Panc1 (cell line): ENCODE results near the gene TMEM165. TPM values are rescaled to one million over a fixed set of nuclear protein-coding genes. Genes with fewer than 3 reads are reported as not detected.

Experiments used
- ATAC-seq: fragments of 200-7000 bp; cut with Tn5 transposase; 2 replicates; pipeline ENCODE4 v1.9.1; 2020; ENCODE audit warnings: mild to moderate bottlenecking, moderate library complexity
- BruUV-seq: library from RNA; stranded (reverse); fragments of 400-500 nt; replicated peaks from 2 replicates; lab custom pipeline; 2021; lab: Mats Ljungman, UMichigan
- CTCF ChIA-PET: fragments of 300-600 bp; sonication (Branson Sonifier 250); formaldehyde crosslinking; loops from one replicate; lab custom pipeline; 2022; ENCODE audit warnings: antibody characterized with exemption; lab: Charles Lee
- POLR2A ChIA-PET: fragments of 300-600 bp; sonication (Branson Sonifier 250); formaldehyde crosslinking; loops from one replicate; lab custom pipeline; 2022; ENCODE audit warnings: antibody characterized with exemption; lab: Charles Lee
- DNase-seq: peaks from one replicate; pipeline ENCODE4 v3.0.0-alpha.2; 2010; ENCODE audit warnings: low read depth, low spot score
- H3K27ac ChIP-seq: 2 replicates; pipeline ENCODE4 v1.5.1; 2011; ENCODE audit warnings: mild to moderate bottlenecking, low read length, inconsistent platforms
- H3K27me3 ChIP-seq: fragments of 200-500 bp; sonication (Bioruptor generic); 2 replicates; pipeline ENCODE4 v1.6.0; 2014; ENCODE audit warnings: low read length, inconsistent platforms; ENCODE audit not compliant: control insufficient read depth, insufficient read depth
- H3K36me3 ChIP-seq: fragments of 200-500 bp; sonication (Bioruptor generic); 2 replicates; pipeline ENCODE4 v1.5.1; 2014; ENCODE audit warnings: inconsistent platforms, mild to moderate bottlenecking, low read length, moderate library complexity; ENCODE audit not compliant: control insufficient read depth, insufficient read depth
- H3K4me1 ChIP-seq: 2 replicates; pipeline ENCODE4 v1.5.1; 2011; ENCODE audit warnings: inconsistent platforms, mild to moderate bottlenecking, low read length, moderate library complexity; ENCODE audit not compliant: control insufficient read depth, insufficient read depth
- H3K4me3 ChIP-seq, 2 experiments: 2 replicates each; pipeline ENCODE4 v1.5.1; 2011 to 2012; ENCODE audit warnings: low read depth in 2 of 2, low read length in 2 of 2, mild to moderate bottlenecking in 2 of 2, inconsistent platforms in 1 of 2, moderate library complexity in 1 of 2
- H3K9me3 ChIP-seq: fragments of 200-500 bp; sonication (Bioruptor generic); 2 replicates; pipeline ENCODE4 v1.5.1; 2014; ENCODE audit warnings: low read depth, mild to moderate bottlenecking, inconsistent platforms, low read length, moderate library complexity; ENCODE audit not compliant: control insufficient read depth, insufficient read depth
- POLR2AphosphoS5 ChIP-seq: IDR thresholded peaks from 2 replicates; pipeline ENCODE4 v1.6.1; 2012; ENCODE audit warnings: mild to moderate bottlenecking, low read depth, low read length, moderate library complexity
- SIN3A ChIP-seq: IDR thresholded peaks from 2 replicates; pipeline ENCODE4 v1.6.1; 2012; ENCODE audit warnings: low read depth, mild to moderate bottlenecking, low read length, moderate library complexity, borderline replicate concordance; ENCODE audit not compliant: insufficient read depth
- TCF7L2 ChIP-seq: IDR thresholded peaks from 2 replicates; pipeline ENCODE4 v1.6.1; 2011; ENCODE audit warnings: mild to moderate bottlenecking, low read depth, low read length, inconsistent platforms
- in situ Hi-C: cut with HindIII; loops from 2 replicates; pipeline ENCODE4 v1.10.0; 2016; ENCODE audit warnings: low sequenced_read_pairs, low pct_unique_long_range_greater_than_20kb
- intact Hi-C: fragments of 100-400 bp; cut with micrococcal nuclease; formaldehyde crosslinking; loops from one replicate; pipeline ENCODE4 v1.10.0; 2022; ENCODE audit not compliant: unreplicated experiment
- total RNA-seq: library from RNA; stranded (reverse); gene quantifications from one replicate; pipeline ENCODE4 v1.2.1, GENCODE V29; 2021; ENCODE audit not compliant: unreplicated experiment
- TF ChIP-seq, protein P1 (sequence below): fragments of 450-650 bp; IDR thresholded peaks from 2 replicates; pipeline ENCODE4 v1.5.1; 2017; ENCODE audit warnings: mild to moderate bottlenecking
- TF ChIP-seq, protein P2 (sequence below), 2 experiments: IDR thresholded peaks; 2 replicates each; pipeline ENCODE4 v1.6.1; 2011 to 2012; ENCODE audit warnings: low read depth in 2 of 2, control low read depth in 1 of 2, low read length in 1 of 2, mild to moderate bottlenecking in 1 of 2, moderate library complexity in 1 of 2; ENCODE audit not compliant: insufficient read depth in 1 of 2

The TMEM165 gene
- total RNA-seq, 1 experiment from 2014 or later, result 54.6 TPM

DNA sequence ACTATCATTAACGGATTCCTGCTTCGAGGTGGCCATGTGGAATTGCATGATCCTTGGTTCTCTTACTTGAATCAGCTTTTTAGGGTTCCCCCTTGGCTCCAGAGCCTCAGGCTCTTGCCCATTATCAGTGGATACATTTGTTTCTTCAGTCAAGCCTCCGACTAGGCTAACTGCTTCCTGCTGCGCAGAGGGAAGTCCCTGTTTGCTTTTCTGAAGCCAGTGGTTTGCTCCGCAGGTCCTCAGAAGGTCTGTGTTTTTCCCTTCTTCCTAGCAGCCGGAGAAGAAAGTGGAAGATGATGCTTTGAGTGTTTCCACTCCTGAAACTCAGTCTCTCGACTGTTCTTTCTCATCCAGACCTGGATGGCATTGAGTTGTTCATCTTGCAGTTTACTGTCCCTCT is 29.1 kb upstream of the TMEM165 start:
- POLR2A ChIA-PET, result no interaction called here
- CTCF ChIA-PET, result no interaction called here

DNA sequence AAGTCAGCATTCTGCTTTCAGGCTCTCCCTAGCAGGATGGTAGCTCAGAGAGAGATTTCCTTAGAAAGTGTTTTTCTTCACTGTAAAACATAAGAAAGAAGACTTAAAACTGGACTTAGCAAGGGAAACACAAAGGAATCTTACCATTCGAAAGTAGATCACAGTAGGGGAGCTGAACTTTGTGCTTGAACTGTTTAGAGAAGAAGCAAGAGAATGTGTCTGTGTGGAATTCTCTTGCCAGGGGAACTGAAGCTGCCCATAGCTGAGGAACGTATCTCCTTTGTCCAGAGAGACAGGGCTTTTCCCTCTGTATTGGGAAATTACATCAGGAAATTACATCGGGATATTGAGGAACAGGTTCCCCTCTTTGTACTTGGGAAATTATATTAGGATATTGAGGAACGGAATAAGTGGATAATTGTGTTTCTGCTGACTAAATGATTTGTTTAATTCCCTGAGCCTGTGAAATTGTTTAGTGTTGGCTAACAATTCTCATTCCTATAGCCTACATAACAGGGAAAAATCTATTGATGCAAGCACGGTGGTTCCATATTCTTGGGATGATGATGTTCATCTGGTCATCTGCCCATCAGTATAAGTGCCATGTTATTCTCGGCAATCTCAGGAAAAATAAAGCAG is 28.6 kb upstream of the TMEM165 start:
- no peak overlapping the region for H3K27ac ChIP-seq
- no peak for ATAC-seq
- POLR2A ChIA-PET, result no interaction called here

More for the DNA sequence above, 29.1 kb upstream of the TMEM165 start:
- in situ Hi-C loops, result no loop called here
- intact Hi-C loops, result no loop called here
- TF ChIP-seq, protein P1, sequence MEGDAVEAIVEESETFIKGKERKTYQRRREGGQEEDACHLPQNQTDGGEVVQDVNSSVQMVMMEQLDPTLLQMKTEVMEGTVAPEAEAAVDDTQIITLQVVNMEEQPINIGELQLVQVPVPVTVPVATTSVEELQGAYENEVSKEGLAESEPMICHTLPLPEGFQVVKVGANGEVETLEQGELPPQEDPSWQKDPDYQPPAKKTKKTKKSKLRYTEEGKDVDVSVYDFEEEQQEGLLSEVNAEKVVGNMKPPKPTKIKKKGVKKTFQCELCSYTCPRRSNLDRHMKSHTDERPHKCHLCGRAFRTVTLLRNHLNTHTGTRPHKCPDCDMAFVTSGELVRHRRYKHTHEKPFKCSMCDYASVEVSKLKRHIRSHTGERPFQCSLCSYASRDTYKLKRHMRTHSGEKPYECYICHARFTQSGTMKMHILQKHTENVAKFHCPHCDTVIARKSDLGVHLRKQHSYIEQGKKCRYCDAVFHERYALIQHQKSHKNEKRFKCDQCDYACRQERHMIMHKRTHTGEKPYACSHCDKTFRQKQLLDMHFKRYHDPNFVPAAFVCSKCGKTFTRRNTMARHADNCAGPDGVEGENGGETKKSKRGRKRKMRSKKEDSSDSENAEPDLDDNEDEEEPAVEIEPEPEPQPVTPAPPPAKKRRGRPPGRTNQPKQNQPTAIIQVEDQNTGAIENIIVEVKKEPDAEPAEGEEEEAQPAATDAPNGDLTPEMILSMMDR, result no peak
- TF ChIP-seq TCF7L2, result no peak
- no peak for TF ChIP-seq SIN3A
- no peak for TF ChIP-seq POLR2AphosphoS5
- TF ChIP-seq, protein P2, sequence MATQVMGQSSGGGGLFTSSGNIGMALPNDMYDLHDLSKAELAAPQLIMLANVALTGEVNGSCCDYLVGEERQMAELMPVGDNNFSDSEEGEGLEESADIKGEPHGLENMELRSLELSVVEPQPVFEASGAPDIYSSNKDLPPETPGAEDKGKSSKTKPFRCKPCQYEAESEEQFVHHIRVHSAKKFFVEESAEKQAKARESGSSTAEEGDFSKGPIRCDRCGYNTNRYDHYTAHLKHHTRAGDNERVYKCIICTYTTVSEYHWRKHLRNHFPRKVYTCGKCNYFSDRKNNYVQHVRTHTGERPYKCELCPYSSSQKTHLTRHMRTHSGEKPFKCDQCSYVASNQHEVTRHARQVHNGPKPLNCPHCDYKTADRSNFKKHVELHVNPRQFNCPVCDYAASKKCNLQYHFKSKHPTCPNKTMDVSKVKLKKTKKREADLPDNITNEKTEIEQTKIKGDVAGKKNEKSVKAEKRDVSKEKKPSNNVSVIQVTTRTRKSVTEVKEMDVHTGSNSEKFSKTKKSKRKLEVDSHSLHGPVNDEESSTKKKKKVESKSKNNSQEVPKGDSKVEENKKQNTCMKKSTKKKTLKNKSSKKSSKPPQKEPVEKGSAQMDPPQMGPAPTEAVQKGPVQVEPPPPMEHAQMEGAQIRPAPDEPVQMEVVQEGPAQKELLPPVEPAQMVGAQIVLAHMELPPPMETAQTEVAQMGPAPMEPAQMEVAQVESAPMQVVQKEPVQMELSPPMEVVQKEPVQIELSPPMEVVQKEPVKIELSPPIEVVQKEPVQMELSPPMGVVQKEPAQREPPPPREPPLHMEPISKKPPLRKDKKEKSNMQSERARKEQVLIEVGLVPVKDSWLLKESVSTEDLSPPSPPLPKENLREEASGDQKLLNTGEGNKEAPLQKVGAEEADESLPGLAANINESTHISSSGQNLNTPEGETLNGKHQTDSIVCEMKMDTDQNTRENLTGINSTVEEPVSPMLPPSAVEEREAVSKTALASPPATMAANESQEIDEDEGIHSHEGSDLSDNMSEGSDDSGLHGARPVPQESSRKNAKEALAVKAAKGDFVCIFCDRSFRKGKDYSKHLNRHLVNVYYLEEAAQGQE (IDR thresholded peaks at IDR 0.05; ENCODE audit: insufficient read depth in 1 of 2, low read depth in 2 of 2, low read length in 1 of 2), result no peak
- Histone ChIP-seq H3K4me3 (no peak overlapping the region), H3K36me3 (no peaks in the 10 kb centered on the region), H3K27me3 (no peaks in the 10 kb centered on the region), H3K4me1 (no peaks in the 10 kb centered on the region), H3K27ac (no peak overlapping the region), H3K9me3 (no peaks in the 10 kb centered on the region)
- DNase-seq (no peak), ATAC-seq (no peak)
- BruUV-seq, result no TSS peak

More for the DNA sequence above, 28.6 kb upstream of the TMEM165 start:
- no peaks in the 10 kb centered on the region for H3K36me3 ChIP-seq
- no TSS peak for BruUV-seq
- H3K9me3 ChIP-seq, result no peaks in the 10 kb centered on the region
- intact Hi-C loops, result no loop called here
- no peaks in the 10 kb centered on the region for H3K27me3 ChIP-seq
- TF ChIP-seq TCF7L2 (no peak), POLR2AphosphoS5 (no peak)
- TF ChIP-seq, protein P2 (IDR thresholded peaks at IDR 0.05; ENCODE audit: insufficient read depth in 1 of 2, low read depth in 2 of 2, low read length in 1 of 2), result no peak
- TF ChIP-seq, protein P1, result no peak
- in situ Hi-C loops, result no loop called here
- no peaks in the 10 kb centered on the region for H3K4me1 ChIP-seq
- H3K4me3 ChIP-seq, result no peak overlapping the region
- DNase-seq, result no peak
- CTCF ChIA-PET, result no interaction called here
